HS-27A (cell line): ENCODE data around the gene ERG.

Source experiments
- DNase-seq: peaks from one replicate; pipeline ENCODE4 v3.0.0-alpha.2; 2012; ENCODE audit warnings: low read depth, missing footprints

The ERG gene

DNA sequence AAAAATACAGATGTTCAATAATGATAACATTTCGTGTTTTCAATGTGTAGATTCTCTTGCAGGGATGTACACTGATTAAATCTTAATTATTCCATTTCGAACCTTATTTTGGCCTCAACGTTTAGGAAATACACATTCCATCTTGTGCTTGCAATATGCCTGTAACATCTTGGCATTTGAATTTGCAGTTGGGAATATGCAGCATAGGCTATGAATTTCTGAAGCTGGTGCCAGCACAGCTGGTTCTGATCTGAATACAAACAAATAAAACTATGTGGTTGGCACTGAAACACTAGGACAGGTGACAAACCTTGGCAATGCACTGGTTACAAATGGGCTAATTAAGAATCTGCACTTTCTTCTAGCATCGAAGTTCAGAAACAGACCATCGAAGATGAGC is 108.4 kb downstream of the ERG start:
- DNase-seq = no peak

DNA sequence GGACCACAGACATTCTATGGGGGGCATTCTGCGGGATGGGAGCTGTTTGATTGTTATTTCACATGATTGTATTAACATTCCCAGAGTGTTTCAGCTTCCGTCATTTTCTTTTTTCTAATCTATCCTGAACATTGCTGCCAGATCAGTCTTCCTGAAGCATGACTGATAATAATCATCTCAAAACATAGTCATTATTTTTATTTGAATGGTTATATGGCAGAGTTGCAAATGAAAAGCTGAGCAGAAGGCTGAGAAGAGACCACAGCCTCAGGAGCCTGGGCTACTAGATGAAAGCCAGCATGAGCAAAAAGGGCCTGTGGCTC is 109.0 kb downstream of the ERG start:
- DNase-seq = no peak

DNA sequence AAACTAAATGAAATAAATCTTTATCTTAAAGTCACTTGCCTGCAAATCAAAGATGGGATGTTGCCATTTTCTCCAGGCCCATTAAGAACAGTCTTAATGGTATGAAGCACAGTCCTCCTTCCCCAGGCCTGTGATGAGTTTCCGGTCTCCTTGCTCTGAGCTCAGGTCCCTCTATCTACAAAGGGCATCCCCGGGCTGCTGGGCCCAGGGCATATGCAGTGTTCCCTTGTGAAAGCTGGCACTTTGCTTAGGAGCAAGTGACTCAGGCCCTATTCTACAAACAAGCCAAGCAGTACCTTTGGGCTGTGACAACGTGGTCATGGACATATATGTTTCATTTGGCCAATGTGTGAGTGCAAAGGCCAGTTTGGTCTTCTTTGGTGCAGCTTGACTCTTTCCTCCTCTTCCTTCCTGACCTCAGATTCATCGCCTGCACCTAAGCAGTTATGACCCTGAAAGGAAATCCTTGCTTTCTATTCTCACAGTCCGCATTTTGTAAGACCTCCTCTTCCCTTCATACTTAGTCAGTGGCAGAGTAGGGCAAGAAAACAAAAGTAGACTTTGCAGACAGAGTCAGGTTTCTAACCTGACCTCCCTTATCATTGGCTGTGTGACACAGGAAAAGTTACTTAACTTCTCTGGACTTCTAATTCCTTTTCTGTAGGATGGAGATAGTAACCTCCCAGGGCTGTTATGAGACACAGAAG is 109.5 kb downstream of the ERG start:
- no peak for DNase-seq

DNA sequence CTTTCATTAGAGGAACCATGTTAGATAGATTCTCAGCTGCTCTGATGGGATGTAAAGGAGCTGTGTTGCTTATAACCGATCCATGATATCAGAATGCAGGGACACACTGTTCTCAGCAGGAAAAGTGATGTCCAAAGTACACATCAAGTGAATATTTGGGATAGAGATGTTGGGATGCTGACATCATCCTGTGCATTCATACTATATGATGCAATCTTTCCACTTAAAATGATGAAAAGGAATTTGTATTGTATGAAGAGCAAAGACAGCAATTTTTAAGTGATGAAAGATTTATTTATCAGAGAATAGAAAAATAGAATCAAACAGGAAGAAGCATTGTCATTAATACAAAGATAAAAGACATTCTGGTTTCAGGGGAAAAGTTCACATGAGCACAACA is 110.1 kb downstream of the ERG start:
- no peak for DNase-seq

DNA sequence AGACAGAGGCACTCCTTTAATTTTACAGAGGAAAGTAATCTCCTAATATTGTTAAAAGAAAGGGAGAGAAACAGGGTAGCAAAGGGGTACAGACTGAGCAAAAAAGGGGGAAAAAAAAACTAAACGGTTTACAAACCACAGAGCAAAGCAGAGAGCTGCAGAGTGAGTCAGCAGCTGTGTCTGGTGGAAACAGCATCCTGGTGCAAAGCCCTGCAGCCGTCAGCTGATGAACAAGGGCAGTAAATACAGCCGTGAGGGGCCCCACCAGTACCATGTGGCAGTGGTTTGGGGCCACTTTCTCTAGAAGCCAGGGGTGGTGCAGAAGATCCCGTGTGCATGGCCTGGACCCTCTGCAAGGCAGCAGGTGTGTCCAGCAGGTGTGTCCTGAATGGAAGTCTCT is 111.3 kb downstream of the ERG start:
- no peak for DNase-seq

DNA sequence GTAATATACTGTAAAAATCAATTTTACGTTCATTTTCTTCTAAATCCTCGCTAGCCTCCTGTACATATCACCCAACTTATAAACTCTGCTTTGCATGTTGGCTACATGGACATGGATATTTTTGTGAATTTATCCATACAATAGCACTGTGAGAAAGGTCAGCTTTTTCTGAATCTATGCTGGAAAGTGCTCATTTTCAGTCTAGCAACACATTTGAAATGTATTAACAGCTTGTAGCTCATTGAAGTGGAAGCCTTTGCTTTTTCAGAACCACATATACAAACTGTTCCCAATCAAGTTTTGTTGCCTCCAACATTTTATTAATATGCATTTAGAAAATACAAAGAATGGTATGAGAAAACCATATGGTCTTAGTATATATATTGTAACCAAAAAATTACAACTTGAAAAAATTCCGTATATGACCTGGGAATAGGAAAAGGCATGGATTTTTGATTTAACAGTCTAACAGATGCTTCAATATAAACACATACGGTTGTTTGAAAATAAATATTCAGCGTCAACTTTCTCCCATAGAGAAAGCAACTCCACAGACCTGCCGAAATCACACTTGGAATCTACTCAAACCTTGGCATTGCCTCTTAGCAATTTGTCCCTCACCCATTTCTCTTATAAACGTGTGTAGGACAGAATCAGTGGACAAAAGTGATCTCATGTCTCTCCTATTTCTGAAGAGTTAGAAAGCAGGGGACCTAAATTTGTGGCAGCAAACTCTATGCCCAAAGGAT is 112.7 kb downstream of the ERG start:
- DNase-seq = no peak

DNA sequence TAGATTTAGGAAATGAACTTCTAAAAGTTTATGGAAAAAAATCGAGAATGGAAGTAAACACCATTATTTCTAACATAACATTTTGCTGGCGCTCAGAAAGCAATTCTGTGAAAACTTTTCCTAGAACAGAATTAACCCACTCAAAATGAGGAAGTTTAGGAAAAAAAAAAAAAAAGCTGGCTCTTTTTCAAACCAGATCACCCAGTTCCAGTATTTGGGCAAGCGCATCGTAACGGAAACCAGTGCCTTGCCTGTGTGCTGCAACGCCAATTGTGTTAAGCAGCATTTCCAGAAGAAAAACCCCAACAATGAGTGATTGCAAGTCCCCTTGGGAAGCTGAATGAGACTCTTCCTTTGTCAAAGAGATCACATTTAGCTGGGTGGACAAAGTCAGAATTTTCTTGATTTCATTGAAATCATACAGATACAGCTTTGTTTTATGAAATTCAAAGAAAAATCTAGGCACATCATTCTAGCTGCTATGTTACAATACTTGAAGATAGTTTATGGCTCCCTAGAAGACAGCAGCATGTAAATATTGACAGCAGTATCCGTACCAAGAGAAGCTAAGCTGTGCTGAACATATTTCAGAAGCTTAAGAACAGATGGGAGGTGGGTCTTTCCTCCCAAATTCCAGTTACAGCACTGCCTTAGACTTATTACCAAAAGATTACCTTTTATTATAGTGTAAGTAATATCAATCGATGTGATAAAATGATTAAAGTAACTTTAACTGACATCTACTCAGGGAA is 113.4 kb downstream of the ERG start:
- DNase-seq = no peak

DNA sequence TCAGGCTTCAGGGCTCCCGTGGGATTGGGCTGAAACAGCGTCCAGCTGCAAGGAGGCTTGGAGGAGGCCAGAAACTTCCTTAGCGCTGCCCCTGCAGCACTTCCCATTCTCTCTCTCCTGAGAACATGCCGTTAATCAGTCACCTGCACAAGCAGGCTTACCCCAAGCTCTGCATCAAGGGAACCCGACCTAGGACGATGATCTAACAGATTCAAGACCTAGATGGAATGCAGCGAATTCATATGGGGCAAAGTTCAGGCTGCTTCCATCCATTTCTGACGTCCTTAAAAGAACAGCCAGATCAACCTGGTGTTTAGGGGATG is 114.1 kb downstream of the ERG start:
- DNase-seq = no peak

DNA sequence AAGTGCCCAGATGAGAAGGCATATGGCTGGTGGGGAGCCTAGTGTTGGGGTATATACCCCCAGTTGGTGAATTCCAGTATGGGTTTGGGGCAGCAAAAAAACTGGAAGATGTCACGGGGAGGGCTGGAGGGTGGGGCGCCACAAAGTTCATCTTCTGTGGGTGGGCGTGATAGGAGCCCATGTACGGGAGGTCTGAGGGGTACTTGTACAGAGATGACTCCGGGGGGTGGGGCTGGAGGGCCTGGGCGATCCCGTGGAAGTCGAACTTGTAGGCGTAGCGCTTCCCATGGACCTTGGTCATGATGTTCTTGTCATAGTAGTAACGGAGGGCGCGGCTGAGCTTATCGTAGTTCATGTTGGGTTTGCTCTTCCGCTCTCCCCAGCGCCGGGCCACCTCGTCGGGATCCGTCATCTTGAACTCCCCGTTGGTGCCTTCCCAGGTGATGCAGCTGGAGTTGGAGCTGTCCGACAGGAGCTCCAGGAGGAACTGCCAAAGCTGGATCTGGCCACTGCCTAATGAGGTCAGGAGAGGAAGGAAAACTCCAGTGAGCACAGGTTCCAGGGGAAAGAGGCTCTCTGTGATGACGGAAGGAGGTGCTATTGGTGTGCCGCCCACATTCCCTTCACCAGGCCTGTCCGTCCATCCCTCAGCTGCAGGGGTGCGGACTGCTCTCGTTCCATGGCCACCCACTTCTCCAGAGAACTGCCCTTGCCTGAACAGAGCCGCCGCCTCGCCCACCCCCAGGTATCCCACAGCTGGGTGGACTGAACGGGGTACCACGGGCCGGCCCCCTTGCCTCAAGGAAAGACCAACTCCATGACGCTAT is 114.7 kb downstream of the ERG start:
- no peak for DNase-seq

DNA sequence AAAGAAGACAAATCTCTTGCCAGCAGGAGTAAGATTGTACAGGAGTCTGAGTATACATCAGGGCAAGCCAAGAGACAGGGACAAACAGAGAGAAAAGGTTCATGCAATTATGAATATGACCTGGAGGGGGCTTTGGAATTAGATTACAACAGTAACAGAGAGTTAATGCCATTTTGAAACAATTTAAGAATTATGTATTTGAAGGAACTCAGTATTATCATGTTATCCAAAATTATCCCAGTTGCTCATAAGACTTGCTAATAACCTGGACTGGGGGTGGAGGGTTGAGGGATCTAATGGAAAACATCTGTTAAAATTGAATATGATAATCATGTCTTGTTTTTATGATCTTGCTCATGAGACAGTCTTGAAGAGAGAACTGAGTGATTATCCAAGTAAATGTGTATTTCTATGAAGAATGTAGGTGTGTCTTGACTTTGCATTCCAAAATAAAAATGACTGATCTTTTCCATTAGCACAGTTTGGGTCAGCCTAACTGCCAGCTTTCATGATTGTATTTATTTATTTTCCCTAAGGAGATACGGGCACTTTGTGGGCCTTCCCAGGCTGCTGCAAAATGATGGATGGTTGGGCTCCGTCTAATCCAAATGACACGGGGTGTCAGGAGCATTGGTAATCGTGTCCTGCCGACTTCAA is 117.7 kb downstream of the ERG start:
- peak; percentile 12 for DNase-seq

DNA sequence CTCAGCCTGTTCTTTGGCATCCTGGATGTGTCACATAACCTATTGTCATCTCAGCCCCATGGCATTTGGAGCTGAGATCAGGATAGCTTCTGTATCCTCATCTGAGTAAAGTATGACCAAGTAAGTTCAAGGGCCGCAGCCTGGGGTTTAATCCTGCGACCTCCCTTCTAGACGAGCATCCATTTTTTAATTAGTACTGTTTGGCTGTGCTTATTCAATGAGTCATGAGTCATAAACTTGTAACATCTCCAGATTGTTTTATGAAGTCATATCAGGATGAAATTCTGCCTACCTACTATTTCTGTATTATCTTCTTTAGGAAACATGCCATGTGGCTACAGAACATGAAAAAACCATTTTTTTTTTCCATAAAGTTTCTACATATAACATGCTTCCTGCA is 119.1 kb downstream of the ERG start:
- DNase-seq = no peak

DNA sequence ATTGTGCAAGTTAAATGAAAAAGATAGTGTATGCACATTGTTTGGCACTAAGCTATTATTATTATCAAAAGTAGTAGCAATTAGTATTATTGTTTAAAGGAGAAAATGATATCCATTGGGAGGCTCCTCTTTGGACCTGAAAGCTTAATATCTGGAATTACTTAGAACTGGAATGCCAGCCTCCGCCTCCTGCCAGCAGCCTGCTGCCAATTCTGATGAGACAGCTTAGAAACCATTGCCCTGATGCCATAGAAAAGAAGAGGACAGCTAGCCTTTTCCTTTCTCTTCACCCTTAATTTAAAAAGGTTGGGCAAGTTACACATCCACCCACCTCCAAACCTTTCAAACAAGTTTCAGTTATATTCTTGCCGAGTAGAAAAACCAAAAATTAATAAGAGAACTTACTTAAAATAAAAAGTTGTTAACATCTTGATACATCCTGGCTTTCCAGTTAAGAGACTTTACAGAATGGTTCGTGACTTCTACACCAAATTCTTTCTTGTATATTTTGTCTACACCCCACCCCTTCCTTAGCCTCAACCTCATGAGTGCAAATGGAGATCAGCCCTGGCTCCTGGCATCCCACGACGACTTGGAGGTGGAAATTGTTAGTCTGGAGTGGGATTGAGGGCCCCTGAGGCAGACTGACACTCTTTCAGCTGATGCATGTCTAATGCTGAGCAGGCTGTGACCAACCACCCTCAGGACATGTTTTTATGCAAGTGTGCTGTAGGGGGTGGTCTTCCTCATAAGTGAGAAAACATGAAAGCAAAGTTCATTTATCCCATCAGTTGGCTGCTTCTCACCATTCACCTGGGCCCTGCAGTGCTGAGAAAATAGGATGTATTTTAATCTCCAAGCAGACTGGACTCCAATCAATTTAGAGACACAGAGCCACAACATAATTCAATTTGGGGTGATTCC is 120.8 kb downstream of the ERG start:
- DNase-seq = no peak

DNA sequence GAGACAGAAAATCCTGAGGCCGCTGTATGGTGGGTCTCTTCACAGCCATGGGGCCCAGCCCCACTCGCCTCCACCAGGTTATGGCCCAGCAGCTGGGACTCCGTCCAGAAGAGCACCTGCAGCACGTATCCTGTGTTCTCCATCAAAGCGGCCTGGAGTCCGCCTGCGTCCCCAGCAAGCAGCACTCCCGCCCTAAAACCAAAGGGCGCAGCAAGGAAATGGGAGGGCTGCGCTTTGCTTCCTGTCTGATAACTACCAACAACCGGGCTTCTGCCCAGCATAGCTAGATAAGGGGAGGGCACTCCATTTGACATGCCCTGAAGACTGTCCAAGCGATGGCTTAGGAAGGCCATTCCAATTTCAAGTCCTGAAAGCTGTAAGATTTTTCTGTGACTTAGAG is 121.6 kb downstream of the ERG start:
- no peak for DNase-seq

DNA sequence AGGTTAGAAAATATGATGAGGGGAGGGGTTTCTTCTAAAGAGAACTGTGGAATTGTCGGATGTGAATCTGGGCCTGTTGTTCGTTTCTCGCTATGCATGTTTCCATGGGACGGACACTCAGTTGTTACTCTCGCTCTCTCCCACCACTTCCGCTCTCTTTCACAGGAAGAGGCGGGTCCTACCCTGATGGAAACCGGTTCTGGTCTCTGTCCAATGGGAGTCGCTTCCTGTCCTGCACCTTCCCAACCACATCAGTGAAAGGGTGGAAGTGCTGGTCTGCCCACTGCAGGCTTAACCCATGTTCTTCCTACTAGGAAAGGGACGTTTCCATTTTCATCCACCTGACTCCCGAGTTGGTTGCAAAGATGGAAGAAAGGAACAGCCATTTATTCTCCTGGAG is 122.0 kb downstream of the ERG start:
- DNase-seq = no peak

DNA sequence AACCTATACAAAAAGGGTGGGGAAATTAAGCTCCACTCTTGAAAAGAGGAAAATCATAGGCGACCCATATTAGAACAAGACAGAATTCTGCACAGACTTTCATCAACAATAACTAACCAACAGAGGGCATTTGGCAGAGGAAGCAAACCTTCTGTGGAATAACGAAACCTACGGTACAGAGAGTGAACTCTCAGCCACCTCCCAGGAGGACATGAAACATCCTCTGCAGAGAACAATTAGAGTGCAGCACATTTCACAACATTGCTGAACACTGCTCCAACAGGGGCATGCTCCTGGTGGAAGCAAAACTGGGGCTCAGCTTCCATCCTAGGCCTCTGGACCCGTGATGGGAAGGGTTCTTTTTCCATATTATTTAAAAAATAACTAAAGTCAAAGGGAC is 130.6 kb downstream of the ERG start:
- DNase-seq = no peak

DNA sequence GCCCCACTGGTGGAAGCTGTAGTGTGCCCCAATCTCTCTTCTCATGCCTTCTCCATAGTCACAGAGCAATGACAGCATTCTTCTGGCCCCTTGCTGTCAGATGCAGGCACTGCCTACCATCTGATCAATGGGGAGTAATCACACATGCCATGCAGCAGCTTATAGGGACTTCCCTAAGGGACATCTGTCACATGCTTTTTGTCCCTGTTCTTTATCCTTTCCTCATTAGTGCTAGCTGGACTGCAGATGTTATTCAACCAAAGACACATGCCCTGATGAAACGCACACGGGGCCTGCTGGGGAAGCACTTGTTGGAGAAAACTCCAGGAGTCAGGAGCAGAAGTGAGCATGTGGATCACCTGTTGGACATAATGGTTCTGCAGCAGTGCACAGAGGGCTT is 132.8 kb downstream of the ERG start:
- no peak for DNase-seq

DNA sequence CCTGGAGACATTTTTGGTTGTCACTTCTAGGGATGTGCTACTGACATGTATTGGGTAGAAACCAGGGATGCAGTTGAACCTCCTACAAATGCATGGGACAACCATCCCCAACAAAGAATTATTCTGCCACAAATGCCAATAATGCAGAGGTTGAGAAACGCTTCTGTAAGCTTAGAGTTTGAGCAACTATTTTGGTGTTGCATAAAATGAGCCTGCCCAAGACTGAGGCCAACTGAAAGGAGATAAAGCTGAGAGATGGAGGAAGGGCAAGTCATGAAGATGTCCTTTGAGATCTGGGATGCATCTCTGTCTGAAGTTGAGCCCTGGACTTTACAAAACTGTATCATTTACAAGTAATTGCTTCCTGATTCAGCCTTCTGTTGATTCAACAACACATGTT is 134.6 kb downstream of the ERG start:
- no peak for DNase-seq

DNA sequence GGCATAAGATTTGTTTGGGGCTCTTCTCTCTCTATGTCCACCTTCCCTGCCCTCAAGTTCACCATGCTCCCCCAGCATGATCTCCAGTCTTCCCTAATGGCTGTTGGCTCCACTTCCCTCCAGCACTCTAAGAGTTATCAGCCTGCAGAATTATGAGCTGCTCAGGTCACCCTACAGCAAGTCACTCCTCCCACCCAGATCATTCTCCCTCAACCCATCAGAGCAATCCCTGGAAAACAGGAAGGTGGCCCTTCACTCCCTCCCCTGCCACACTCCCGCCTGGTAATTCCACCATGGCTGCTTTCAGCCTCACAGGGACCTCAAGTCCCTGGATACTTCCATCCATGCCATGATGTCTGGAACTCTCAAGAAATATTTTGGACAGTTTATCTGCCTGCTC is 137.0 kb downstream of the ERG start:
- no peak for DNase-seq

DNA sequence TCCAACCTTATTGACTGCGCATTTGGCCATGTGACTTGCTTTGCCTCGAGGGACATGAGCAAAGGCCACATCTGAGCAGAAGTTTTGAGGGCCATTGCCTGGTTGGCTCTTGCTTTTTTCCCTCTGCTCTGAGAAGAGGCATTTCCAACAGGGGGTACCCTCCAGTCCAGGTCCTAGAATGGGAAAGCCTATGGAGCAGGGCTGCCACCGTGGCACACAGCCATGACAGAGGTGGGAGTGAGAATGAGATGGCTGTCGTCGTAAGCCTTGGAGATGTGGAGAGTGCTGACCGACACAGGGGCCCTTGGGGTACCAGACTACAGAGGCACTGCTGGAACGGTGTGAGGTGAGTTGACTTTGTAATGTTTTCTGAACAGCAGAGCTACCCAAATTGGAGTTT is 138.4 kb downstream of the ERG start:
- no peak for DNase-seq

DNA sequence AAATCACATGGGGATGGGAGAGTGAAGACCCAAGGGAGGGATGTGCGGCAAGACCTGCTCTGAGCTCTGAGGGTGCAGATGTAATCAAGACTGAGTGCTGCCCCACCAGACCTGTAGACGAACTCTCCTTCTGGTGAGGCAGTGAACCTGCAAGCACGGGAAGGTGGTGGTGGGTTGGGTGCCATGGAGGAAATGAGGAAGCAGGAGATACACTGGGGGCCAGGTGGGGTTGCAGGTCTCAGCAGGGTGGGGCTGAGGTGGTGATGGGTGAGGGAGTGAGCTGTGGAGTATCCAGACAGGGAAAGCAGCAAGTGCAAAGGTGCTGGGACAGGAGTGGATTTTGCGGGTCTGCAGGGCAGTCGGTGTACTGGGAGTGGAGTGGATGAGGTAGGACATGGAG is 139.2 kb downstream of the ERG start:
- DNase-seq = no peak

DNA sequence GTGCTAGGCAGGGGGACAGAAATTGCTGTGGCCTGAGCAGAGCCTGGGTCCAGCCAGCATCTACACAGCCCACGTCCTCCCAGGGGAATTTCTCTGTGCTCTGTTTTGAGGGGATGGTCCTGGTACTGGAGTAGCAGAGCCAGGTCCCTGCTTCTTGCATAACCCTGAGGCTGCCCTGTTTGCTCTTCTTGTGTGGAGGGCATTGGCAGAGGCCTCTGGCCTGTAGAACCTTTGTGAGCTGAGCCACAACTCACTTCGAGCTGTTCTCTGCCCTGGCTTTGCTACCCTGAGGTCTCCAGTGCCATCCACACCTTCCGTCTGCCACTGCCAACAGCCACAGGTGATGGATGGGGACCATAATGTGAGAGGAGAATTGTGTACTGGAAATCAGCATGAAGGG is 139.6 kb downstream of the ERG start:
- DNase-seq = no peak
